Endothelial cell of umbilical vein (primary cell): ENCODE measurements around the gene FAM181A. TPM values are rescaled to one million over a fixed set of nuclear protein-coding genes. Genes with fewer than 3 reads are reported as not detected.

Experiments
- BruUV-seq: library from RNA; stranded (reverse); fragments of 400-500 nt; replicated peaks from 2 replicates; lab custom pipeline; 2021; lab: Mats Ljungman, UMichigan
- CTCF ChIA-PET: fragments of 300-600, 350-600 bp; sonication (Branson Sonifier 250); formaldehyde crosslinking; loops from one replicate; lab custom pipeline; 2021; ENCODE audit warnings: antibody characterized with exemption, inconsistent platforms; lab: Charles Lee
- POLR2A ChIA-PET: fragments of 300-600, 350-600 bp; sonication (Branson Sonifier 250); formaldehyde crosslinking; loops from one replicate; lab custom pipeline; 2021; ENCODE audit warnings: antibody characterized with exemption, inconsistent platforms; lab: Charles Lee
- DNase-seq: peaks from one replicate; pipeline ENCODE4 v3.0.0-alpha.2; 2011; ENCODE audit warnings: low read depth, low spot score
- FAIRE-seq: peaks from 2 replicates; lab custom pipeline; 2011; peaks lifted over from hg19 to GRCh38; lab: Jason Lieb, UNC
- H2AFZ ChIP-seq: 2 replicates; pipeline ENCODE4 v1.6.0; 2012; ENCODE audit warnings: low read depth, low read length, control low read depth, inconsistent platforms
- H3K27ac ChIP-seq: 2 replicates; pipeline ENCODE4 v1.5.1; 2011; ENCODE audit warnings: low read depth, mild to moderate bottlenecking, control low read depth, low read length, moderate library complexity; ENCODE audit not compliant: insufficient read depth
- H3K27me3 ChIP-seq, 2 experiments: 2 replicates each; pipeline versions ENCODE4 v1.6.0 to v1.6.1; 2011; ENCODE audit warnings: low read length in 2 of 2, mixed read lengths in 1 of 2; ENCODE audit not compliant: control insufficient read depth in 2 of 2, insufficient read depth in 2 of 2
- H3K36me3 ChIP-seq, 2 experiments: 2 replicates in 1 of 2; 3 replicates in 1 of 2; pipeline ENCODE4 v1.5.1; 2011; ENCODE audit warnings: low read length in 2 of 2, mild to moderate bottlenecking in 1 of 2, moderate library complexity in 1 of 2; ENCODE audit not compliant: control insufficient read depth in 2 of 2, insufficient read depth in 2 of 2; ENCODE audit errors: extremely low read depth in 1 of 2
- H3K4me1 ChIP-seq: 3 replicates; pipeline ENCODE4 v1.5.1; 2011; ENCODE audit warnings: mild to moderate bottlenecking, low read length; ENCODE audit not compliant: control insufficient read depth, insufficient read depth; ENCODE audit errors: extremely low read depth
- H3K4me2 ChIP-seq: 2 replicates; pipeline ENCODE4 v1.6.1; 2011; ENCODE audit warnings: low read length, control low read depth, mixed read lengths; ENCODE audit not compliant: insufficient read depth
- H3K4me3 ChIP-seq, 3 experiments: fragments of 200-600 bp in 1 of 3; sonication (generic), shearing (Covaris generic) in 1 of 3; replicated peaks in 1 of 3; 2 replicates each; pipeline ENCODE4 v1.5.1; 2011 to 2016; ENCODE audit warnings: control low read depth in 3 of 3, low read length in 3 of 3, mild to moderate bottlenecking in 2 of 3, inconsistent platforms in 1 of 3, low read depth in 1 of 3, moderate library complexity in 1 of 3; ENCODE audit not compliant: insufficient read depth in 1 of 3
- H3K79me2 ChIP-seq: 2 replicates; pipeline ENCODE4 v1.6.0; 2012; ENCODE audit warnings: low read length, inconsistent platforms; ENCODE audit not compliant: control insufficient read depth, insufficient read depth
- H3K9ac ChIP-seq: replicated peaks from 2 replicates; pipeline ENCODE3; 2011; ENCODE audit warnings: low read length, control low read depth; ENCODE audit not compliant: insufficient read depth; ENCODE audit errors: extremely low read depth
- H3K9me1 ChIP-seq: replicated peaks from 3 replicates; pipeline ENCODE4 v1.6.0; 2011; ENCODE audit warnings: mild to moderate bottlenecking, low read length; ENCODE audit not compliant: control insufficient read depth, insufficient read depth; ENCODE audit errors: extremely low read depth
- H3K9me3 ChIP-seq: replicated peaks from 2 replicates; pipeline ENCODE4 v1.5.1; 2012; ENCODE audit warnings: low read length, inconsistent platforms; ENCODE audit not compliant: control insufficient read depth, insufficient read depth
- H4K20me1 ChIP-seq: replicated peaks from 2 replicates; pipeline ENCODE3; 2011; ENCODE audit warnings: mild to moderate bottlenecking, low read length; ENCODE audit not compliant: control insufficient read depth, insufficient read depth; ENCODE audit errors: extremely low read depth
- EZH2 ChIP-seq: IDR thresholded peaks from 2 replicates; pipeline ENCODE4 v1.6.1; 2012; ENCODE audit warnings: borderline replicate concordance, low read depth, mild to moderate bottlenecking, moderate library complexity, low read length, inconsistent platforms; ENCODE audit not compliant: severe bottlenecking
- FOS ChIP-seq: IDR thresholded peaks from 2 replicates; pipeline ENCODE4 v1.6.1; 2011; ENCODE audit warnings: mild to moderate bottlenecking, low read length, moderate library complexity, borderline replicate concordance; ENCODE audit not compliant: insufficient read depth
- GATA2 ChIP-seq: IDR thresholded peaks from 2 replicates; pipeline ENCODE4 v1.7.0; 2011; ENCODE audit warnings: low read depth, mild to moderate bottlenecking, moderate library complexity, mixed read lengths, low read length; ENCODE audit not compliant: insufficient read length, insufficient read depth
- JUN ChIP-seq: IDR thresholded peaks from 2 replicates; pipeline ENCODE4 v1.6.1; 2011; ENCODE audit warnings: borderline replicate concordance, low read depth; ENCODE audit not compliant: insufficient read length, insufficient read depth
- MAX ChIP-seq: IDR thresholded peaks from 2 replicates; pipeline ENCODE4 v1.6.1; 2011; ENCODE audit not compliant: insufficient read depth, insufficient read length
- MYC ChIP-seq: IDR thresholded peaks from one replicate; pipeline ENCODE4 v1.6.1; 2011; ENCODE audit warnings: mild to moderate bottlenecking, low read depth, low read length
- POLR2A ChIP-seq: IDR thresholded peaks from 2 replicates; pipeline ENCODE4 v1.6.1; 2012; ENCODE audit warnings: low read depth, mild to moderate bottlenecking, control low read depth, low read length
- POLR2AphosphoS5 ChIP-seq: IDR thresholded peaks from 2 replicates; pipeline ENCODE4 v1.6.1; 2012; ENCODE audit warnings: low read depth, mild to moderate bottlenecking, control low read depth, low read length, moderate library complexity; ENCODE audit not compliant: insufficient read depth
- dilution Hi-C: fragments of 300-500 bp; cut with MboI; formaldehyde crosslinking; loops from one replicate; pipeline ENCODE4 v1.15.0; 2019; ENCODE audit warnings: low sequenced_read_pairs; ENCODE audit not compliant: extremely low pct_ligation_motif_present
- intact Hi-C: fragments of 100-400 bp; cut with micrococcal nuclease; formaldehyde crosslinking; loops from one replicate; pipeline ENCODE4 v1.10.0; 2022
- polyA plus RNA-seq, 4 experiments: library from polyadenylated mRNA; depleted of rRNA in 3 of 4; stranded (reverse) in 3 of 4; unstranded in 1 of 4; fragments of >200 nt; gene quantifications; 2 replicates each; pipeline versions ENCODE4 v1.2.1 to v1.2.3, GENCODE V29; 2011 to 2012; ENCODE audit warnings: missing spikeins in 1 of 4
- total RNA-seq: library from RNA; stranded (reverse); gene quantifications from 2 replicates; pipeline ENCODE4 v1.2.3, GENCODE V29; 2021
- TF ChIP-seq, protein P1 (sequence below), 2 donors: IDR thresholded peaks; 1 replicate in 1 of 2; 2 replicates in 1 of 2; pipeline ENCODE4 v1.5.1; 2011; ENCODE audit warnings: low read length in 2 of 2, mild to moderate bottlenecking in 2 of 2, moderate library complexity in 2 of 2, control low read depth in 1 of 2, inconsistent platforms in 1 of 2, low read depth in 1 of 2; ENCODE audit not compliant: insufficient read depth in 1 of 2; ENCODE audit errors: extremely low read depth in 1 of 2

The FAM181A gene
- total and polyA plus RNA-seq, 2 donors (not counting 3 experiments of a cell fraction or from before 2014, with no cell fraction given): not detected

GRCh38 chr14:93970585-93970964, 43.4 kb downstream of the FAM181A start:
- DNase-seq: no peak
- no peak overlapping the region for H3K9ac ChIP-seq
- no peaks in the 10 kb centered on the region for H3K4me1 ChIP-seq
- no TSS peak for BruUV-seq
- H3K9me1 ChIP-seq: no peaks in the 10 kb centered on the region
- H3K36me3 ChIP-seq: no peaks in the 10 kb centered on the region
- H3K9me3 ChIP-seq: no peaks in the 10 kb centered on the region
- no peak overlapping the region for H3K27ac ChIP-seq
- no peak overlapping the region for H2AFZ ChIP-seq
- intact Hi-C loops (no loop called here), dilution Hi-C loops (no loop called here)
- no peak for FAIRE-seq
- no peak overlapping the region for H3K4me3 ChIP-seq
- ChIA-PET POLR2A (no interaction called here), CTCF (interaction anchor here (0.5 to 8.6 kb wide), 6 partner anchors 22 to 1011 kb away, joined by 3 to 116 read pairs (median 3); no protein-coding TSS in a partner anchor)
- H4K20me1 ChIP-seq: no peaks in the 10 kb centered on the region
- H3K27me3 ChIP-seq: no peaks in the 10 kb centered on the region
- TF ChIP-seq EZH2 (no peak), POLR2AphosphoS5 (no peak), JUN (no peak), FOS (no peak), POLR2A (no peak), GATA2 (no peak), MAX (no peak), MYC (no peak)
- TF ChIP-seq, protein P1, sequence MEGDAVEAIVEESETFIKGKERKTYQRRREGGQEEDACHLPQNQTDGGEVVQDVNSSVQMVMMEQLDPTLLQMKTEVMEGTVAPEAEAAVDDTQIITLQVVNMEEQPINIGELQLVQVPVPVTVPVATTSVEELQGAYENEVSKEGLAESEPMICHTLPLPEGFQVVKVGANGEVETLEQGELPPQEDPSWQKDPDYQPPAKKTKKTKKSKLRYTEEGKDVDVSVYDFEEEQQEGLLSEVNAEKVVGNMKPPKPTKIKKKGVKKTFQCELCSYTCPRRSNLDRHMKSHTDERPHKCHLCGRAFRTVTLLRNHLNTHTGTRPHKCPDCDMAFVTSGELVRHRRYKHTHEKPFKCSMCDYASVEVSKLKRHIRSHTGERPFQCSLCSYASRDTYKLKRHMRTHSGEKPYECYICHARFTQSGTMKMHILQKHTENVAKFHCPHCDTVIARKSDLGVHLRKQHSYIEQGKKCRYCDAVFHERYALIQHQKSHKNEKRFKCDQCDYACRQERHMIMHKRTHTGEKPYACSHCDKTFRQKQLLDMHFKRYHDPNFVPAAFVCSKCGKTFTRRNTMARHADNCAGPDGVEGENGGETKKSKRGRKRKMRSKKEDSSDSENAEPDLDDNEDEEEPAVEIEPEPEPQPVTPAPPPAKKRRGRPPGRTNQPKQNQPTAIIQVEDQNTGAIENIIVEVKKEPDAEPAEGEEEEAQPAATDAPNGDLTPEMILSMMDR (IDR thresholded peaks at IDR 0.05; ENCODE audit: extremely low read depth in 1 of 2, insufficient read depth in 1 of 2, low read depth in 1 of 2, low read length in 2 of 2): no peak
- H3K79me2 ChIP-seq: no peaks in the 10 kb centered on the region
- H3K4me2 ChIP-seq: no peak overlapping the region
